EH (cell line): ENCODE measurements around the gene RPS6KA3.
"Not testable (repeated sequence)": the region's sequence is repeated elsewhere in the genome, so short reads cannot be mapped to it uniquely, and the experiment has no call there.

Source experiments
- DNase-seq: peaks from one replicate; pipeline ENCODE4 v3.0.0-alpha.2; 2015; ENCODE audit warnings: low read depth

Gene RPS6KA3

DNA sequence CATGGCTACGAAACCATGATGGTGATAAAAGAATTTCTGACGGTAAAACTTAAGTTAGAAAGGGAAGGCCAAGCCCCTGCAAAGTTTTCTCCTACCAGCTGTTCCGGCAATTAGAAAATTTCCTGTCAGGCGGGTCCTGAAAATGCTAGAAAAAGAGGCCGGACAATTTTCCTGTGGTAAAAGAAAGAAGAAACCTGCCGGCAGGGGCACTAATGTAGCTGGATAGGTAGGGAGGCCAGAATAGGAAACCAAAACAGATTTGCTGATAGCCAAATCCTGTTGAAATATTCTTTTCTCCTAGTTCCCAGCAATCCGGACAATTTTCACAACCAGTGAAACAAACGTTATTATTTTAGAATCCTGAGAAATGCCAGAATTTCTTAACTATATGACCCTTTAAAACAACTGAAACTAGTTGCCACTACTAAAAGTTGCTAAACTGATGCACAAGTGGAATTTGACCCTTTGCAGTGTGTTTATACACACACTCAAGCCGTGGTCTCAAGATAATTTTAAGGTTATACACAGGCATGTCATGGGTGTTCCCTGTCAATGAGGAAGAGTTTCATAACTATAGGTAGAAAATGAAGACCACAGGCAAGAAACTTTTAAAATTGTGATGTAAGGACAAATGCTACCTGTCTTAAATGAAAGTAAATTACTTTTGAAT, 47.7 kb downstream of the RPS6KA3 start:
- DNase-seq: no peak

DNA sequence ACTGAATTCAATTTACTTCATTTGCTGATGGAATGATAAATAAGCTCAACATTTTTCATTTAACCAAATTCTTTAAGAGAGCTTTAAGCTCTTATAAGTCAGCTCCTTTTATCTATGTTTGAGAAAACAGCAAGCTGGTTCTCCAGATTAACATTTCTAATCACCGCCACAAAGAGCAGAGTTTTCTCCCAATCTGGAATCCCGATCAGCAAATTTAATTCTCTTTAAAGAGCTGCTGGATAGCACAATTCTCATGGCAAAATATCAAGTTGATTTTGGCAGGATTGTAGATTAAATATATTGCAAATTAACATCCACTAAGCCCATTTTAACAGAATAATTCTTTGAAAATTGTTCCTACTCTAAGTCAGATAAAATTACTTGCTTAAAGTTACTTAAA, 48.8 kb downstream of the RPS6KA3 start:
- DNase-seq: no peak

DNA sequence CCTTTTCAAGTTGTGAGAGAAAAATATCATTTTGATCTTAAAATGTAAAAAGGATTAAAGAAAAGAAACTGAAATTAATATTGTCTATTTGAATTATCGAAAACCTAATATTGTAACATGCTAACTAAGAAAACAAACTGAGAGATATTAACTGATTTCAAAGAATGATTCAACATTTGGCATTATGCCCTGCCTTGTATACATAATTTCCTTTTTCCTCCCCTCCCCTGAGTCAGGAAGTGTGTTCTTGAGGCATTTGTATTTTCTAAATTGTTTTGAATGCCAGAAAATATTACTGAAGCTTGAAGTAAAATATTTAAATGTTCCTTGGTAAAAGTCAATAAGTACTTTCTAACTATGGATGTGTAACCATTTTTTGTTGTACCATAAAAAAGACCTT, 49.4 kb downstream of the RPS6KA3 start:
- DNase-seq: peak; percentile 63

DNA sequence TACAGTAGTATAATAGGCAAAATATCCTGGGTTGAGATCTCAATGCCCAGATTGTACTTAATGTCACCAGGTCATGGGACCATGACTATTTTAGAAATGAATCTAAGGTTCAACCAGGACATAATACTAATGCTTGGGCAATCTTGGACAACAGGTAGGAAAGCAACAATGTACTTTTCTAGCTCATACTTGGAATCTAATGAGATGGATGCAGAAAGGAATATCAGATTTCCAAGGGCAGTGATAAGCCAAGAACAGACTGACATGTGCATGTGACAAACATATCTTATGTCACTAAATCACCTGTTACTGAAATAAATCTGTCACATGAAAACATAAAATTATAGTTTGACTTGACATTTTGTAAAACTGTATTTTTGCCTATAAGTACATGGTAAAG, 51.1 kb downstream of the RPS6KA3 start:
- DNase-seq: no peak

DNA sequence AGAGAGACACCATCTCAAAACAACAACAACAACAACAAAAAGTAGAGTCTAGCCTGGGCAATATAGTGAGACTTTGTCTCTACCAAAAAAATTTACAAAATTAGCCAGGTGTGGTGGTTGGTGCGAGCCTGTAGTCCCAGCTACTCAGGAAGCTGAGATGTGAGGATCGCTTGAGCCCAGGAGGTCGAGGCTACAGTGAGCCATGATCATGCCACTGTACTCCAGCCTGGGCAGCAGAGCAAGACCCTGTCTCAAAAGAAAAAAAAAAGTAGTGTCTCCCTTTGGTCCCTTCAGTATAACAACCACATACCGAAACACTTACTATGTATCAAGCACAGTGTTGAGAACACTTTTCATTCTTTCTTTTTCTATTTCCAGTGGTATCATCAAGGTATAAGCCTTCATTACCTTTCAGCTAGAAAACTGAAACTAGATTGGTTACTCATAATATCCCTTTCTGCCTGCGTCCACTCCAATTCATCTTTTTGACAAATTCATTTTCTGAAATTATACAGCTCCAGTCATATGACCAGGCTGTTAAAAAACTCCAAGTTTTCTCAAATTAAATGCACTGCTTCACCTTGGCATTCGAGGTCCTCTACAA, 54.1 kb downstream of the RPS6KA3 start:
- DNase-seq: no peak

DNA sequence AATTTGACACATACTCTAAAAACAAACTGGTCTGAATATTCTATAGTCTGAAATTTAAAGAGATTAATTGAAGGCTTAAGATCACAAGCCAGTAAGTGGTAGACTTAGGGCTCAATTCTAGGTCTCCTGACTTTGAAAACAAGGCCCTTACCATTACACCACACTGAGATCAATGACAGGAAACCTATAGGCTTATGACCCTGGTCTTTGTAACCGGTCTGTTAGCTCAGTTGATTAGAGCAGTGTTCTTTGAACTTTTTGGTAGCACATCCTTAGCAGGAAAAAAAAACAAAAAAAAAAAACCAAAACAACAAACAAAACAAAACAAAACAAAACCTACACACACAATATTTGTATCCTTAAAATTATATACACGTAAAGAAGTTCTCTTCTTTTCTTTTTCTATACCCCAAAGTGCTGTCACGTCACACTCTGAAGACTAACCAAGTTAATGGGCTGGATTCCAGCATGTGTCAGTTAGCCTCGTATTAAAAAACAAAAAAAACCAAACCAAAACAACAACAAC, 55.4 kb downstream of the RPS6KA3 start:
- no peak for DNase-seq

DNA sequence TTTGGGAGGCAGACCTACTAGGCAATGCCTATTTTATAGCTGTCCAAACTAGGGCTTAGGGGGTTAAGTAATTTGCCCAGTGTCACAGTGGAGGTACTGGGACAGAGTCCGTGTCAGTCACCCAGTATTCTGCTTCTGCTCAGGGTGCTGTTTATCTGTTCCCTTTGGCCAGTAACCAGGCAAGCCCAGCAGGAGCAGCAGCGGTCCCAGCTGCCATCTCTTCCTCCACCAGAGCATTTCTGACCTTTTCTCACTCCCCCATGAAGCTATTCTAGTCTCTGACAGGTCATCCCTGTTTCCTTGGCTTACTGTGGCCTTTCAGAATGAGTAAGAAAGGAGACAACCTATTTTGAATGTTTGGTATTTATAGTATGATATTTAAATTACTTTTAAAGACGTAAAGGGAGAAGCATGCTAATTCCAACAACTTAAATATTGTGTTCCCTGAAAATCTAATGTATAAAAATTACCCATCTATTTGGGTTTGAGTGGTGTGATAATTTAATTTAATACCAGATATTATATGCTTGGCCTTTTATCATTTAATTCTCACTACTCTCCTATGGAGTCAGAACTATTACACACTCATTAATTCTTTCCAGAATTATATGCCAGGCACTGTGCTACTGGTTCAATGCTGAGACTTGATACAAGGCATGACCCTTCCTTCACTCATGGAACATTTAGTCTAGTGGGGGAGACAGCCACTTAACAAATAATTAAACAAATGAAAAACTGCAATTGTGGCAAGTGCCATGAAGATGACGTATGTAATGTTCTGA, 60.6 kb downstream of the RPS6KA3 start:
- no peak for DNase-seq

DNA sequence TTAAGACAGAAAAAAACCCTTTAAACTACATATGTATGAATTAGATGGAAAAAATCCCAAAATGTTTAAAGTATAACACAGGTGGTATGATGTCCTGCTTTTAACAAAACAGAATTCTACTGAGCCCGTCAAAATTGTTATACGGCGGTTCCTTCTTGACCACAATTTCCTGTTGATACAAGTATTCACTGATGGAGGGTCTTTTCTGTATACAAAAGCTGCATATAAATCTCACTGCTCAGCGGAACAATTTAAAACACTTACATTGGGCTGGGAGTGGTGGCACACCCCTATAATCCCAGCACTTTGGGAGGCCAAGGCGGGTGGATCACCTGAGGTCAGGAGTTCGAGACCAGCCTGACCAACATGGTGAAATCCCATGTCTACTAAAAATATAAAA, 62.4 kb downstream of the RPS6KA3 start:
- DNase-seq: no peak

DNA sequence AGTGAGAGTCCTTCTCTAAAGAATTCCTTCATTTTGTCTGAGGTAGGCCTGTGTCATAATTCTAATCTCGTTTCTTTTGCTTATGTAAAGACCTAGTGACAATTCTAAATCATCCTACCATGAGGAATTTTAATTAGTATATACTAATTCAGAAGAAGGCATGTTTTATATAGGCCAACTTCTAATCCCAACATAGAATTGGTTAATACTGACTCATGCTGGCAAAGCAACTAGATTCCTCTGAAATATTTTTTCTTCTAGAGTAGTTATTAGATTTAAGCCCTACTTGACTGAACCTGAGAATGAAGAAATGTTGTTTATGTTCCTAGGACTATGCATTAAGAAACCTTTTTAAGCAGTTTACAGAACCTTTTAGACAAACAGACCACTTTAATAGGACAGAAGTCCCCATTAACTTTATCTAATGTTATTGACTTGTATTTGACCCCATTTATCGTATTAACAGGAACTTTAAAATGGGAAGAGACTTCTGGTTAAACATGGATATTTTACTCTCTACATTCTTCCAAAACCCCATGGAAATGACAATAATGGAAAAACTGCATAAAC, 69.0 kb downstream of the RPS6KA3 start:
- DNase-seq: peak; percentile 54

DNA sequence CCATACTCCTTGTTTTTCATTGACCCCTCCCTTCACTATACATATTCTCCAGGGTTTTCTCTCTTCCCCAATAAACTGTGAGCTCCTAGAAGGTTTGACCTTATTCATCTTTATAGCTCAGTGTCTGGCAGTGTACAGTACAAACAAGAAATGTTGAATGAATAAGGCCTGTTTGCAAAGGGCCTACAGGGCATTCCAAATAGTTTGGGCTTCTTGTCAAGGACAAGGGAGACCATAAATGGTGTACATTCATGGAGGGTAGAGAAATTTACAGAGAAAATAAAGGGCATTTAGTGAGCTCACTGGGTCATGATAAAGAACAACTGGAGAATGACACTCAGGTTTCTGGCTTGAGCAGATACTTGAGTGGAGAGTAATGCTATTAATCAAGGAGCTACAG, 77.5 kb downstream of the RPS6KA3 start:
- no peak for DNase-seq

DNA sequence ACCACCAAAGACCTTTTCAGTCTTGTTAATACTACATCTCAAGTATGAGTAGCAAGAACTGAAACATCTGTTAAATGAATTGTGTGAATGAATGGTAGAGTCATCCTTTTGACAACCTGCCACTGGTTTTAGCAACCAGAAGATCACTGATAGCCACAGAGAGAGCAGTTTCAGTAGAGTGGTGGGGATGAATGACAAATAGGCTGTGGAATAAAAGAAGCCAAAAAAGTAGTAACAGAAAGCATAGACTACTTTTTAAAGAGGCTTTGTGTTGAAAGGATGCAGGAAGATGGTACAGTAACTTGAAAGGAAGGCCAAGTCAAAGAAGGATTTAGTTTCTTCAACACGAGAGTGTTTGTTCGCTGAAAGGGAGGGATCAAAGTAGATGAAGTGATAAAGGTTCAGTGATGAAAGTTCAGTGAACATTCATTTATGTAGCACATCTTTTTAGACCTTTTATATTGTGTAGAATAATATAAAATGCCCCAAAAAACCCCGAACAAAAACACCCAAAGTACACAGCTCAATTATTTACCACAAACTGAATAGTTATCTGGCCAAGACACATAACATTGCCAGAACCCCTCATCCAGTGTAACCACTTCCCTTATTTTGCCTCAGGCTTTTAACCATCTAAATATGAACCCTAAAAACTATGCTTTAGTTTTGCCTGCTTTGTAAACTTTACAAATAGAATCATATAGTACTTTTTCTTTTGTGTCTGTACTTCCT, 84.9 kb downstream of the RPS6KA3 start:
- DNase-seq: no peak

DNA sequence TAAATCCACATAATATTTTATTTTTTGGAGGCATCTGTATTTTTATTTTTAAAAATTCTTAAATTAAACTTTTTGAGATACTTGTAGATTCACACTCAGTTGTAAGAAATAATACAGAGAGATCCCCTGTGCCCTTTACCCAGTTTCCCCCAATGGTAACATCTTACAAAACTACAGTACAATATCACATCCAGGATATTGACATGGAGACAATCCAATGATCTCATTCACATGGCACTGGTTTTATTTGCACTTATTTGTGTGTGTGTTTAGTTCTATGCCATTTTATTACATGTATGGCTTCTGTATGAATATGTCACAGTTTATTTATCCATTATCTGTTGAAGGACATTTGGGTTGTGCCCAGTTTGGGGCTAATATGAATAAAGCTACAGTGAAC, 89.6 kb downstream of the RPS6KA3 start:
- DNase-seq: no peak

DNA sequence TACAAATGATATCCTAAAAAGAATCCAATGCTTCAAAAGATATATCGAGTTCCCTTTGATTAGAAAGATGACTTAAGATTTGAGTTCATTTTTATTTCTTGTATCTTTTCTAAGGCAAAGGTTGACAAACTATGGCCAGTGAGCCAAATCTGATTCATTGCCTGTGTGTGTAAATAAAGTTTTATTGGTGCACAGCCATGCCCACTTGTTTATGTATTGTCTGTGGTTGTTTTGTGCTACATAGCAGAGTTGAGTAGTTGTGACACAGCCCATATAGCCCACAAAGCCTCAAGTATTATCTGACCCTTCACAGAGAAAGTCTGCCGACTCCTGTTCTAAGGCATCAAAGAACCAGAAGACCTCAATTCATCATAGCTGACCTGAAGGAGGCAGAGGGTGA, 92.9 kb downstream of the RPS6KA3 start:
- no peak for DNase-seq

DNA sequence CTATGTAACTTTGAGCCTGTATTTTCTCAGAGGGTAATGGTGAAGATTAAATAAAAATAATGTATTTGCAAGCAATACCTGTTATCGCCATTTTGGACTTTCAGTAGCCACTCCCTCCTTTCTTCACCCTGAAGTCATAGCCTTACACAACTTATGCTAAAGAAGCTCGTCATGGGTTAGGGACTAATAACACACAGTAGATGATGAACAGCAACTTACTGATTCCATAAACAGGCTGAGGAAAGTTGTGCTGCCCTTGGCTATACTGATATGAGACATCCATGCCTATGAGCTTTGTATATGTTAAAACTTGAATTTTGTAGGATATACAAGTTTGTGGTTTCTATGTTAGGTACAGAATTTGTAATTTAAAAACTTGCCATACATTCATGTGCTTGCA, 93.4 kb downstream of the RPS6KA3 start:
- no peak for DNase-seq

DNA sequence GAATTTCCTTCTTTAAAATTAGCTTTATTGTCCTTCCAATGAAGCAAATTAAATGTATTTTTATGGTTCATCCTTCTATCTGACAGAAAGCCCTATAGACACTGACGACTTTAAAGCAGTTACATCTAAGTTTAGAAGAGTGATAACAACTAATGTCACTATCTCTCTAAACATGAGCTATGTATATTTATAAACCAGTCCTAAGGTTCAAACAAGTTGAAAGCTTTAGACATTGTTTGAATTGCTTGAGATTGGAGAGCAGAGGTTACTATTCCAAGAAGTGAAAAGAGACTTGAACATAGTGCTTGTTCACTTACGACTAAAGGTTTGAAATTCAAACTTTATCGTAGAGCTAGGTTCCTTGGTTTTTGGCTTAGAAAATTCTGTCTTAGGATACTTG, 94.8 kb downstream of the RPS6KA3 start:
- DNase-seq: no peak

DNA sequence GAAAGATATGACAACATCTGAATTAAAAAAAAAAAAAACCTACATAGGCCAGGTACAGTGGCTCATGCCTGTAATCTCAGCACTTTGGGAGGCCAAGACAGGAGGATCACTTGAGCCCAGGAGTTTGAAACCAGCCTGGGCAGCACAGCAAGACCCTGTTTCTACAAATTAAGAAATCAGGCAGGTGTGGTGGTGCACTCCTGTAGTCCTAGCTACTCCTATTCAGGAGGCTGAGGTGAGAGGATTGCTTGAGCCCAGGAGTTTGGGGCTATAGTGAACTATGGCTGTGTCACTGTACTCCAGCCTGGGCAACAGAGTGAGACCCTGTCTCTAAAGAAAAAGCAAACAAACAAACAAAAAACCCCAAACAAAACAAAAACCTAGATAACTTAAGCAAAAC, 104.2 kb downstream of the RPS6KA3 start:
- not testable (repeated sequence) for DNase-seq

DNA sequence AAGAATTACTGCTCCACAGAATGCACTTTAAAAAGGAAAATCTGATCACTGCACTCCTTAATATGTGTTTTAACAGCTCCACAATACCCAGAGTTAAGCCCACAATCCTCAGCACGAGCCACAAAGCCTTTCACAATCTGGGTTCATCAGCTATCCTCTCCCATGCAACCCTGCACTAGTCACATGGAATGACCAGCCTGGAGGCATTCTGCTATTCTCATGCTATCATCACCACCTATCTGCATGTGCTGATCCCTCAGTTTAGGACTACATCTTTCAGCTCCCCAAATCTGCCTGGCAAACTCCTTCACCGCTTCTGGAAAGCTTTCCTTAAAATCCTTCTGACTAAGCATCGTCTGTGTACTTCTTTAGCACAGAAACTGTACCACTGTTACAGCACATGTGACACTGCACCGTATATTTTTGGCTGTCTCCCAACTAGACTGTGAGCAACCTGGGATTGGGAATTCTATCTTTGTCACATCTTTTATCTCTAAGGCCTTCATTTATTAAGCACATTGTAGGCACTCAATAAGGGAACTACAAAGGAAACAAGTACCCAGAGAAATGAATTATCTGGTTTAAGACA, 106.8 kb downstream of the RPS6KA3 start:
- no peak for DNase-seq

DNA sequence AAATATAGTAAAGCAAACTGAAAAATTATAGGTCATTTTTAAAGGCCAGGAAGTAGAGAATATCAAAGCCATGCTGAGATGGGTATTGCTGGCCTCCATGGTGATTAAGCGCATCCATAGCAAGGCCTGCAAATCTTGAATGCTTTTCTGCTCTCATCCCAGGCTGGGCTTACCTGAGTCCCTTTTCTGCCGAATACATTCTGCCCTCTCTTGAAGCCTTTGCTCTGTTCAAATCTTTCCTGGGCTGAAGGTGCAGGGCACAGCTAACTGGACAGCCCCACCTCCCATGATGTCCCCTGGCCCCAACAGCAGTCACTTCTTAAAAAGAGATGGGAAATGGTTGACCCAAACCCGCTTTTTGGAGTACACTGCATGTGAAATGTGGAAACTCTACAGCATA, 115.0 kb downstream of the RPS6KA3 start:
- no peak for DNase-seq

DNA sequence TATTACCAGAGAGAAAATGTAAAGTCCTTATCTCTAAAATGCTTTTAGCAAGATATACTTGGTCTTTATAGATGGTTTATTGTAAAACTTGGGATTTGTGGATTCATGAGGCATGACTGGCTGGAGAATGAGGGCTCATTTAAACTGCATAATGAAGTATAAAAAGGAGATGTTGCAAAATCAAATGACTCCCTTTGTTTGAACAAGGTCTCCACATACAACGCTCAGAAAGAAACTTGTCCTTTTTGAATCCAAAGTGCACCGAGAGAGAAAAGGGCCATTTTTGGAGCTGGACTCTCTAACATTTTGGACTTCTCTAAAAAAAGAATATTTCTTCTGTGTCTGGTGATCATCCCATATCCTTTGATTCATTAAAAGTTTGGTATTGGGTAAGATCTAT, 117.4 kb downstream of the RPS6KA3 start:
- no peak for DNase-seq

DNA sequence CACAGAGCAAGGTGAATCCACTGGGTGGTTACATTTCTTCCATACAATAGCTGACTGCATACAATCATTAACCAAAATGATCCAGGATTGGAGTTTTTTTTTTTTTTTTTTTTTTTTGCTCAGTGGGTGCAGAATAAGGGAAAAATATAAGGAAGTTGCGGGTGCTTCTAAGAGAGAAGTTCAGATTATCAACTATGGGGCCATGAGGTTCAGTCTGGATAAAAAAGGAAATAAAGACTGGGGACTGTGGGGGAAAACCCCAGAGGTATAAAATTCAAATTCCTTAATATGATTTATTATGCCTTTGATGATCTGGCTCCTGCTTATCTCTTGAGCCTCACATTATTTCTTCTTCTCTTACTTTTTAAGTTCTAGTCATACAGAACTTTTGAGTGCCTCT, 119.1 kb downstream of the RPS6KA3 start:
- DNase-seq: no peak

DNA sequence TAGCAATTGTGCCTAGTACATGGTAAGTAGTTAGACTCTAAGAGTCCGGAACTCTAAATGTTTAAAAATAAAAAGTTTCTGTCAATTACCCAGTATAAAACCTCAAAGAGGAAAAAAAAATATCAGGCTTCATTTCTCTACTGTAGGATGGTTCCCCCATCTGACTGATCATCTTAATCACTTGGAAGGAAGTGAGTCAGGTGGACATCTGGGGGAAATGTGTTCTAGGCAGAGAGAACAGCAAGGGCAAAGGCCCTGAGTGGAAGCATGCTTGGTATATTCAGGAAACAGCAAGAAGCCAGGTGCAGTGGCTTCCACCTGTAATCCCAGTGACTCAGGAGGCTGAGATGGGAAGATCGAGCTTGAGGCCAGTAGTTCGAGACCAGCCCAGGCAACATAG, 122.2 kb downstream of the RPS6KA3 start:
- peak; percentile 40 for DNase-seq

DNA sequence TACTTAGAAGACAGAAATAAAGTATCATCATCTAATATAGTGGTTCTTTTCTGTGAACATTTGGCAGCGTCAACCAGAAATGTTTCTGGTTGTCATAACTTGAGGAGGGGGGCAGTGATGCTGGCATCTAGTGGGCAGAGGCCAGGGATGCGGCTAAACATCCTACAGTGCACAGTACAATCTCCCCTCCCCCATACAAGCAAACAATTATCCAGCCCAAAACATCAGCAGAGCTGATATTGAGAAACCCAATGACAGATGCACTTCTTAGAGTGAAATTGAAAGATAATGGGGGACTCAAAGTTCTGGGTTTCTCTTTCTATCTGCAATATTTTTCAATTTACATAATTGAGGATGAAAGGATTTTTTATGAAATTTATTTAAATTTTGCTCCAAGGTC, 123.1 kb downstream of the RPS6KA3 start:
- no peak for DNase-seq
